HFF-Myc (cell line): ENCODE measurements around the gene IGIP.
A peak's percentile ranks its signal among the peaks of the same experiment; 100 is the strongest.

Experiments
- DNase-seq: peaks from one replicate; pipeline ENCODE4 v3.0.0-alpha.2; 2011; ENCODE audit warnings: low read depth; ENCODE audit errors: extremely low read depth
- H3K4me3 ChIP-seq: replicated peaks from 2 replicates; pipeline ENCODE4 v1.5.1; 2011; ENCODE audit warnings: low read depth, mild to moderate bottlenecking, control low read depth, low read length
- TF ChIP-seq, protein P1 (sequence below): IDR thresholded peaks from 2 replicates; pipeline ENCODE4 v1.5.1; 2012; ENCODE audit warnings: mild to moderate bottlenecking, low read depth, low read length, control low read depth; ENCODE audit errors: missing control alignments

Gene IGIP

DNA sequence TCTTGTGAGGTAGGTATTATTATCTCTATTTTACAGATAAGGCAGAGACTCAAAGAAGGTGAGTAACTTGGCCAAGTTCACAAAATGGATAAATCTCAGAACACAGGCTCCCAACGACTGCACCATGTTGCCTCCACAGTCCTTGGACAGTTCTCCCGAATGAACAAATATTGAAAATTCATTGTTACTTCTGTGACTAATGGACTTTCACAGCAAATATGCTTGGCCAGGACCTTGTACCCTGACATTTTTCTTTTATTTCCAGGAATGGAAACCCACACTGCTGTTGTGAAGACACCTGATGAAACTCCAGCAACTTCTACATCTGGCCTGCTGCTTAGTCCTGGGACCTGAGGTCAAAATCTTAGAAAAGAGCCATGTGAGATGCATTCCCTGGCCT is 46.7 kb downstream of the IGIP start:
- DNase-seq = no peak
- TF ChIP-seq, protein P1, sequence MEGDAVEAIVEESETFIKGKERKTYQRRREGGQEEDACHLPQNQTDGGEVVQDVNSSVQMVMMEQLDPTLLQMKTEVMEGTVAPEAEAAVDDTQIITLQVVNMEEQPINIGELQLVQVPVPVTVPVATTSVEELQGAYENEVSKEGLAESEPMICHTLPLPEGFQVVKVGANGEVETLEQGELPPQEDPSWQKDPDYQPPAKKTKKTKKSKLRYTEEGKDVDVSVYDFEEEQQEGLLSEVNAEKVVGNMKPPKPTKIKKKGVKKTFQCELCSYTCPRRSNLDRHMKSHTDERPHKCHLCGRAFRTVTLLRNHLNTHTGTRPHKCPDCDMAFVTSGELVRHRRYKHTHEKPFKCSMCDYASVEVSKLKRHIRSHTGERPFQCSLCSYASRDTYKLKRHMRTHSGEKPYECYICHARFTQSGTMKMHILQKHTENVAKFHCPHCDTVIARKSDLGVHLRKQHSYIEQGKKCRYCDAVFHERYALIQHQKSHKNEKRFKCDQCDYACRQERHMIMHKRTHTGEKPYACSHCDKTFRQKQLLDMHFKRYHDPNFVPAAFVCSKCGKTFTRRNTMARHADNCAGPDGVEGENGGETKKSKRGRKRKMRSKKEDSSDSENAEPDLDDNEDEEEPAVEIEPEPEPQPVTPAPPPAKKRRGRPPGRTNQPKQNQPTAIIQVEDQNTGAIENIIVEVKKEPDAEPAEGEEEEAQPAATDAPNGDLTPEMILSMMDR = no peak

DNA sequence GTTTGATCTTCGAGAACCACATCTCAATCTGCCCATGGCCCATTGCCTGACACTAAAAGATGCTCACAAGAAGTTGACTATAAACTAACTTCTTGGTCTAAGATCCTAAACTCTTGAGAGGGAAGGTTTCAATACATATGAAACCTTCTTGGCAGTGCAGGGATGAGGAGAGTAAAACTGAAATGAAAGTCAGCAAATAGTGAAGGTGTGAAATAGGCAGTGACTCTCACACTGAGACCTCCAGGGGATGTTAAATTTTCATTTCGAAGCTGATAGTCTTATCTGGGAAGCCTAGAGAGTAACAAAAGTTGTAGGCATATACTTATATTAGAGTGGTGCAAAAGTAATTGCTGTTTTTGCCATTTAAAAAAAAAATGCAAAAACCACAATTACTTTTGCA is 48.3 kb downstream of the IGIP start:
- TF ChIP-seq, protein P1 = no peak
- no peak overlapping the region for H3K4me3 ChIP-seq
- DNase-seq = no peak

More for the DNA sequence above, 46.7 kb downstream of the IGIP start:
- H3K4me3 ChIP-seq = no peak overlapping the region

DNA sequence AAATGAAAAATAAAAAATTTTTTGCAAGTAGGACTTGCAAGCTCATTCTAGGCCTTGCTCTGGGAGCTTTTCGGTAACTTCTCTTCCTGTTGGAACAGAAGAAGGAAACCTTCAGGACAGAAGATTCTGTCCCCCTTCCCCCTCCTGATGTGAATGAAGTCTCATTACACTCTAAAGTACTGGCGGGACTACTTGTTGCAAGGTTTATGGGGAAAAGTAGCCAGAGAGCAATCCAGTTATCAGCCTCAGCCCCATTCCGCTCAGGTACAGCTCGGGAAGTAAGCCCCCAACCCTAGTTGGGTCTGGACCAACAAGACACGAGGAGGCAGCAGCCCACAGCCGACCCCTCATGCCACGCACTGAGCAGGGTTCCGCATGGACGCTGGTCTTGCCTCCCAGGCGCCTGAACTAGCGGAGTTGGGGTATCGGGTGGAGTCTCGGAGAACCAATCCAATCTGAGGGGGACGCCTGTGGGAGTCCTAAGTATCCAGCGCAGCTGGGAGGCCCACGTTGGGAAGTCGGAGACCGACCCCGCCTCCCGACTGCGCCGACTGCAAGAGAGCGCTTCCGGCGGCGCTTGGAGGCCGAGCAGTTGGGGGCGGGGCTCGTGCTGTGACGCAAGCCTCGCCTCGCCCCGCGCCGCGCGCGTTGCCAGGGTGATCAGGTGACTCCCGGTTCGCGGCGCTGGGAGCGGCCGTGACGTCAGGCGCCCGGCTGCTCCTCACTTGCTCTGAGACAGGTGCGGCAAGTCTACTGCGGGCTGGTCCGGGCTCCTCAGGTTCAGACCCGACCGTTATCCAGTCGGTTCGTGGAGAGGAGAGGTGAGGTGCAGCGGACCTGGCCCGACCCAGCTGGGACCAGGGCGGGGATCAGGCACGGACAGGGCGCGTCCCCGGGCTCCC is 49.0 kb downstream of the IGIP start, which contains the start of gene CYSTM1:
Gene CYSTM1 (plus strand): TSS at position 724 of the 902 bp plus-strand sequence. CDS start 19,278 bp downstream, outside the sequence.
- TF ChIP-seq, protein P1 = no peak
- peak; percentile 66 for DNase-seq
- H3K4me3 ChIP-seq = peak within 1 kb of the TSS; percentile 89

DNA sequence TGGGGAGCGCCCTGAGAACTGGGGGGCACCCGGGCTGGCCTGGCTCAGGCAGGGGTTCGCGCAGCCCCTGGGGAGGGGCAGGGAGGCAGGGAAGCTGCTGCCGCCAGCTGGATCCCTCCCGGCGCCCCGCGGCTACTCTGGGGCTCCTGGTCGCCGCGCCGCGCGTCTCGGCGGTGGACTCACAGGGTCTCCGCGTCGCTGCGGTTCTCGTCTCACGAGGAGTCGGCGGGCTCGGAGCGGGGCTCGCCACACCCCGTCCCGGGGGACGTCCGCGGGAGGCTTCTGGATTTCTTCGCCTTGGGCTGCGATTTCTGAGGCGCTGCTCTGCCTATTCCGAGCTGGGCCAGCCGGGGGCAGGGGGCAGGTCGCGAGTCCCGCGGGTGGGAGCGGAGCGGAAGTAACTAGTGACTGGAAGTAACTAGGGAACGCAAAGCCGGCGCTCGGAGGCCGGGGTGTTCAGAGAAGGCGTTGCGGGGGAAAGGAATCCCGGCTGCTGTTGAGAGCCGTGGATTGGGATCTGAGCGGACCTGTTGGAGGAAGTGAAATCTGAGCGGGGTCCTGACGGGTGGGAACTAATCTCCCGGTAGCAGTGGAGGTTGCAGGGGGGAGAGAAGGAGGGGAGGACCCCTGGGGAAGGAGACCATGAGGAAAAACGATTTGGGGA is 49.8 kb downstream of the IGIP start:
- peak overlapping the region; percentile 89 for H3K4me3 ChIP-seq
- DNase-seq = no peak
- TF ChIP-seq, protein P1 = no peak

DNA sequence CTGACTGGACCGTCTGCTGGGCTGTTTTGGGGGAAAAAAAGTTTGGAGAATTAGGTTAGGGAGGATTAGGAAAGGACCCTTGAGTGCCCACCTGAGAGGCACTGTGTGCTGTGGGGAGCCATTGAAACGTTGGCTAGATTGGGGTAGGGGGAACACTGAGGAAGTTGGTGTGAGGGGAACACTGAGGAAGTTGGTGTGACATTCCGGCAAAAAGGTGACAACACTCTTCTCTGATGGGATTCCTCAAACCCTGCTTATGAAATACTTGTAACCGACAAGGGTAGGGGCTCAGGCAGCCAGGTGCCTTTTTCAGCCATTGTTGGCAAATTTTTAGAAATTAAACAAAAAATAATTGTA is 50.3 kb downstream of the IGIP start:
- TF ChIP-seq, protein P1 = no peak
- DNase-seq = no peak
- peak overlapping the region; percentile 89 for H3K4me3 ChIP-seq

DNA sequence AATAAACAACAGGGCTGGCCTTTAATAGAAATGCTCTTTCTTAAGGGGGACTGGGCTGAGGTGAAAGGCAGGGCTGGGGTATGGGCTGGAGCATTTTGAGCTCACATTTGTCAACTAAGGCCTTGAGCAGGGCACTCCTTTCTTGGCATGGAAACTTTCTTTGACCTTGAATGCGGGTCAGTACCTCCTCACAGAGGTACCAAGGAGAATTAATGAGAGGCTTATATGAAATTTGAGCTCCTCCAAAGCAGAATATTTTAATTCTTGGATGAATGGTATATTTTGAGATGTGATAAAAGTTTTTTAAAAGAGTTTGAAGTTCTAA is 52.3 kb downstream of the IGIP start:
- no peak for DNase-seq
- H3K4me3 ChIP-seq = no peak overlapping the region
- TF ChIP-seq, protein P1 = no peak
